ENCODE results near the gene CCDC47.

Gene CCDC47

GRCh38 chr17:63816123-63816522, 42.7 kb upstream of the CCDC47 start:
- Histone ChIP-seq H3K27ac (ENCODE audit: extremely low read depth, low read depth, low read length) (no peak overlapping the region), H3K9me3 (ENCODE audit: control insufficient read depth, insufficient read depth, low read depth, low read length) (no peaks in the 10 kb centered on the region), H3K4me3 (ENCODE audit: low read depth, low read length) (no peak overlapping the region), H3K4me1 (ENCODE audit: control insufficient read depth, insufficient read depth, low read length) (no peaks in the 10 kb centered on the region), H3K36me3 (ENCODE audit: control insufficient read depth in 2 of 2, insufficient read depth in 1 of 2, low read length in 2 of 2) (peaks cover 92 to 100% of the 10 kb centered on the region in 2 experiments)
- POLR2A ChIA-PET, result interaction anchor here (1.1 to 1.4 kb wide), 2 partner anchors 11 to 18 kb away, joined by 3 read pairs; no protein-coding TSS in a partner anchor
- CTCF ChIA-PET, result interaction anchor here (1.1 to 3.4 kb wide), 2 partner anchors 11 to 19 kb away, joined by 4 to 17 read pairs; no protein-coding TSS in a partner anchor
- TF ChIP-seq, protein P1, sequence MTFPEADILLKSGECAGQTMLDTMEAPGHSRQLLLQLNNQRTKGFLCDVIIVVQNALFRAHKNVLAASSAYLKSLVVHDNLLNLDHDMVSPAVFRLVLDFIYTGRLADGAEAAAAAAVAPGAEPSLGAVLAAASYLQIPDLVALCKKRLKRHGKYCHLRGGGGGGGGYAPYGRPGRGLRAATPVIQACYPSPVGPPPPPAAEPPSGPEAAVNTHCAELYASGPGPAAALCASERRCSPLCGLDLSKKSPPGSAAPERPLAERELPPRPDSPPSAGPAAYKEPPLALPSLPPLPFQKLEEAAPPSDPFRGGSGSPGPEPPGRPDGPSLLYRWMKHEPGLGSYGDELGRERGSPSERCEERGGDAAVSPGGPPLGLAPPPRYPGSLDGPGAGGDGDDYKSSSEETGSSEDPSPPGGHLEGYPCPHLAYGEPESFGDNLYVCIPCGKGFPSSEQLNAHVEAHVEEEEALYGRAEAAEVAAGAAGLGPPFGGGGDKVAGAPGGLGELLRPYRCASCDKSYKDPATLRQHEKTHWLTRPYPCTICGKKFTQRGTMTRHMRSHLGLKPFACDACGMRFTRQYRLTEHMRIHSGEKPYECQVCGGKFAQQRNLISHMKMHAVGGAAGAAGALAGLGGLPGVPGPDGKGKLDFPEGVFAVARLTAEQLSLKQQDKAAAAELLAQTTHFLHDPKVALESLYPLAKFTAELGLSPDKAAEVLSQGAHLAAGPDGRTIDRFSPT (tag by site-specific recombination; IDR thresholded peaks at IDR 0.05), result no peak

DNA sequence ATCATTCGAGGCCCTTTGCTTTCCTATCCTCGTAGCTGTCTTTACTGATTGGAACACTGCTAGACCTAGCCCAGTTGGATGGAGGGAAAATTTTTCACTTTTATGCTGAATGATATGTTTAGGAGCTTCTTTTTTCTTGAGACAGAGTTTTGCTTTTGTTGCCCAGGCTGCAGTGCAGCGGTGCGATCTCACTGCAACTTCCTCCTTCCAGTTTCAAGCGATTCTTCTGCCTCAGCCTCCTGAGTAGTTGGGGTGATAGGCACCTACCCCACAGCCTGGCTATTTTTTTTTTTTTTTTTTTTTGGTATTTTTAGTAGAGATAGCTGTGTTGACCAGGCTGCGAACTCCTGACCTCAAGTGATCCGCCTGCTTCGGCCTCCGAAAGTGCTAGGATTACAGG, 36.6 kb upstream of the CCDC47 start:
- H3K4me1 ChIP-seq (ENCODE audit: control insufficient read depth, insufficient read depth, low read length), result no peaks in the 10 kb centered on the region
- POLR2A ChIA-PET, result interaction anchor here (1.0 kb wide), 2 partner anchors 8 to 17 kb away, joined by 3 to 5 read pairs; partner anchors contain the start of gene PSMC5
- TF ChIP-seq SCRT2 (tag by site-specific recombination; IDR thresholded peaks at IDR 0.05) (no peak), ZNF670 (tag by site-specific recombination; IDR thresholded peaks at IDR 0.05; ENCODE audit: low read depth) (no peak), ZNF623 (tag by site-specific recombination; IDR thresholded peaks at IDR 0.05) (no peak), ZNF146 (tag by site-specific recombination; IDR thresholded peaks at IDR 0.05) (no peak), TSHZ1 (tag by site-specific recombination; IDR thresholded peaks at IDR 0.05; ENCODE audit: borderline replicate concordance) (no peak), ZNF169 (tag by site-specific recombination; IDR thresholded peaks at IDR 0.05) (no peak), KLF7 (tag by site-specific recombination; IDR thresholded peaks at IDR 0.05; ENCODE audit: borderline replicate concordance) (no peak), ZNF558 (tag by site-specific recombination; IDR thresholded peaks at IDR 0.05) (no peak), ZNF529 (tag by site-specific recombination; IDR thresholded peaks at IDR 0.05; ENCODE audit: insufficient replicate concordance) (no peak), ZNF626 (tag by site-specific recombination; IDR thresholded peaks at IDR 0.05) (no peak), KLF17 (tag by site-specific recombination; IDR thresholded peaks at IDR 0.05) (no peak), ZNF239 (tag by site-specific recombination; IDR thresholded peaks at IDR 0.05) (no peak), PBX3 (CRISPR knock-in tag; IDR thresholded peaks at IDR 0.05) (no peak)
- no peak overlapping the region for H3K4me3 ChIP-seq (ENCODE audit: low read depth, low read length)
- H3K36me3 ChIP-seq (ENCODE audit: control insufficient read depth in 2 of 2, insufficient read depth in 1 of 2, low read length in 2 of 2), result peaks cover 94 to 99% of the 10 kb centered on the region in 2 experiments
- no peaks in the 10 kb centered on the region for H3K9me3 ChIP-seq (ENCODE audit: control insufficient read depth, insufficient read depth, low read depth, low read length)
- CTCF ChIA-PET, result interaction anchor here (1.2 to 2.6 kb wide), 3 partner anchors 9 to 25 kb away, joined by 5 to 9 read pairs (median 6); no protein-coding TSS in a partner anchor
- H3K27ac ChIP-seq (ENCODE audit: extremely low read depth, low read depth, low read length), result no peak overlapping the region
